Nephron (organoid): ENCODE results near the gene PRDM16.

Source experiments
- H3K27ac Mint-ChIP-seq, 3 experiments: 2 replicates each; pipeline ENCODE4 v1.8.0; 2020; ENCODE audit warnings: mixed read lengths in 3 of 3, mild to moderate bottlenecking in 2 of 3, moderate library complexity in 1 of 3
- H3K27me3 Mint-ChIP-seq: 2 replicates; pipeline ENCODE4 v1.8.0; 2021; ENCODE audit warnings: low read depth, mild to moderate bottlenecking, moderate library complexity, mixed read lengths
- H3K36me3 Mint-ChIP-seq: 2 replicates; pipeline ENCODE4 v1.8.0; 2020; ENCODE audit warnings: low read depth, mixed read lengths
- H3K4me1 Mint-ChIP-seq: 2 replicates; pipeline ENCODE4 v1.8.0; 2020; ENCODE audit warnings: mixed read lengths
- H3K4me3 Mint-ChIP-seq, 3 experiments: 2 replicates each; pipeline ENCODE4 v1.8.0; 2020; ENCODE audit warnings: mild to moderate bottlenecking in 3 of 3, mixed read lengths in 3 of 3, moderate library complexity in 2 of 3
- H3K9me3 Mint-ChIP-seq: 2 replicates; pipeline ENCODE4 v1.8.0; 2020; ENCODE audit warnings: mixed read lengths
- TF ChIP-seq, protein P1 (sequence below), 3 experiments: fragments of 200-600 bp; sonication (generic); IDR thresholded peaks; one replicate each; pipeline ENCODE4 v1.5.0; 2021; ENCODE audit warnings: antibody characterized with exemption in 3 of 3; ENCODE audit not compliant: unreplicated experiment in 3 of 3

The PRDM16 gene

DNA sequence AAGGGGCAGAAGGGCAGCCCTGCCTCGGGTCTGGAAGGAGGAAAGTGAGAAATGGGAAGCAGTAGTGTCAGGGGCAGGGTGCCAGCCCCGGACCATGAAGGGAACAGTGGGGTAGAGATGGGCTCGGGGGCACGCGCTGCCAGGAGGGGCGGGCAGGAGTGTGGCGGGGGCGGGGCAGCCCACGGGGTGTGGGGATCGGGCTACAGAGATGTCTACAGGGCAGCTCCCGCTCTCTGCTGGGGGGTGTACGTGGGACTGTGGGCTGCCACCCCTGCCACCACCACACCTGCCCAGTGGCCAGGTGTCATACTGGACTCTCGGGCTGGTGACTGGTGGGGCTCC lies 392.9 kb downstream of the PRDM16 start:
- no peak overlapping the region for H3K4me3 Mint-ChIP-seq
- H3K36me3 Mint-ChIP-seq = no peaks in the 10 kb centered on the region
- H3K9me3 Mint-ChIP-seq = no peaks in the 10 kb centered on the region
- H3K4me1 Mint-ChIP-seq = peaks cover 43% of the 10 kb centered on the region
- H3K27ac Mint-ChIP-seq = peak overlapping the region in 1 of 3 experiments; percentile 60
- peaks cover 13% of the 10 kb centered on the region for H3K27me3 Mint-ChIP-seq
- TF ChIP-seq, protein P1, sequence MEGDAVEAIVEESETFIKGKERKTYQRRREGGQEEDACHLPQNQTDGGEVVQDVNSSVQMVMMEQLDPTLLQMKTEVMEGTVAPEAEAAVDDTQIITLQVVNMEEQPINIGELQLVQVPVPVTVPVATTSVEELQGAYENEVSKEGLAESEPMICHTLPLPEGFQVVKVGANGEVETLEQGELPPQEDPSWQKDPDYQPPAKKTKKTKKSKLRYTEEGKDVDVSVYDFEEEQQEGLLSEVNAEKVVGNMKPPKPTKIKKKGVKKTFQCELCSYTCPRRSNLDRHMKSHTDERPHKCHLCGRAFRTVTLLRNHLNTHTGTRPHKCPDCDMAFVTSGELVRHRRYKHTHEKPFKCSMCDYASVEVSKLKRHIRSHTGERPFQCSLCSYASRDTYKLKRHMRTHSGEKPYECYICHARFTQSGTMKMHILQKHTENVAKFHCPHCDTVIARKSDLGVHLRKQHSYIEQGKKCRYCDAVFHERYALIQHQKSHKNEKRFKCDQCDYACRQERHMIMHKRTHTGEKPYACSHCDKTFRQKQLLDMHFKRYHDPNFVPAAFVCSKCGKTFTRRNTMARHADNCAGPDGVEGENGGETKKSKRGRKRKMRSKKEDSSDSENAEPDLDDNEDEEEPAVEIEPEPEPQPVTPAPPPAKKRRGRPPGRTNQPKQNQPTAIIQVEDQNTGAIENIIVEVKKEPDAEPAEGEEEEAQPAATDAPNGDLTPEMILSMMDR (IDR thresholded peaks at IDR 0.05; ENCODE audit: unreplicated experiment in 3 of 3) = no peak

DNA sequence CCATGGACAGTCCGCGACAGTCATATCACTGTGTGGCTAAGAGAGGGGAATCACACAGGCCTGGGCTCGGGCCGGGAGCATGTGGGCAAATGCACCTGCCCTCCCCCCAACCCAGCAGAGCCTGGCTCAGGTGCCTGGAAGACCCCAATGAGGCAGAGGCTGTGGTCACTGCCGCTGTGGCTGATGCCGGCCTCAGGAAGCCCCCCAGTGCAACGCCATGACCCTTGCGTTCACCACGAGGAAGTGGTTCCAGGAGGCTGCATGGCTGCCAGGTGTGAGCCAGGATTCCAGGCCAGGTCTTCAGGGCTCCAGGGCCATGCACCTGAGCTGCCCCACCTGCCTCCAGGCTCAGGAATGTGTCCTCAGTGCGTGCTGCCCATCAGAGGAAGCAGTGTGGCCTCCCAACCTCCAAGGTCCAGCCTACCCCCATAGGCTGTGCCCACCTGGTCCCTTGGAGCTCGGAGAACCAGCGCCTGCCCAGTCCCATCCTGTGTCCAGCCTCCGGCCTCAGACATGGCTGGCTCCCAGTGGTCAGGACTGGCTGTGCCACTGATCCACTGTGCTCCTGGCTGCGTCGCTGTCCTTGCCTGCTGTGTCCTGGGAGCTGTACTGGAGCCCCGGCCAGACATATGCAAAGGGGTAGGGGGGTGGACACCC lies 393.5 kb downstream of the PRDM16 start:
- no peaks in the 10 kb centered on the region for H3K36me3 Mint-ChIP-seq
- no peak overlapping the region for H3K4me3 Mint-ChIP-seq
- peaks cover 8% of the 10 kb centered on the region for H3K27me3 Mint-ChIP-seq
- H3K27ac Mint-ChIP-seq = peak overlapping the region in 1 of 3 experiments; percentile 60
- H3K4me1 Mint-ChIP-seq = peaks cover 38% of the 10 kb centered on the region
- no peaks in the 10 kb centered on the region for H3K9me3 Mint-ChIP-seq
- TF ChIP-seq, protein P1 (IDR thresholded peaks at IDR 0.05; ENCODE audit: unreplicated experiment in 3 of 3) = no peak

DNA sequence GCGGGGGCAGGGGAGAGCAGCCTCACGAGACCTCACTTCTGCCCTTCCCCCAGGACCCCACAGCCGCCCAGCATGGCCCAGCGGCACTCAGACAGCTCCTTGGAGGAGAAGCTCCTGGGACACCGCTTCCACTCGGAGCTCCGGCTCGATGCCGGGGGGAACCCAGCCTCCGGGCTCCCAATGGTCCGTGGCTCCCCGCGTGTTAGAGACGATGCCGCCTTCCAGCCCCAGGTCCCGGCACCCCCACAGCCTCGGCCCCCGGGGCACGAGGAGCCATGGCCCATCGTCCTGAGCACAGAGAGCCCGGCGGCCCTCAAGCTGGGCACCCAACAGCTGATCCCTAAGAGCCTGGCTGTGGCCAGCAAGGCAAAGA lies 394.0 kb downstream of the PRDM16 start:
- Mint-ChIP-seq H3K4me1 (peaks cover 32% of the 10 kb centered on the region), H3K4me3 (no peak overlapping the region), H3K27ac (no peak overlapping the region), H3K27me3 (peaks cover 3% of the 10 kb centered on the region), H3K9me3 (no peaks in the 10 kb centered on the region), H3K36me3 (no peaks in the 10 kb centered on the region)
- TF ChIP-seq, protein P1 (IDR thresholded peaks at IDR 0.05; ENCODE audit: unreplicated experiment in 3 of 3) = no peak

DNA sequence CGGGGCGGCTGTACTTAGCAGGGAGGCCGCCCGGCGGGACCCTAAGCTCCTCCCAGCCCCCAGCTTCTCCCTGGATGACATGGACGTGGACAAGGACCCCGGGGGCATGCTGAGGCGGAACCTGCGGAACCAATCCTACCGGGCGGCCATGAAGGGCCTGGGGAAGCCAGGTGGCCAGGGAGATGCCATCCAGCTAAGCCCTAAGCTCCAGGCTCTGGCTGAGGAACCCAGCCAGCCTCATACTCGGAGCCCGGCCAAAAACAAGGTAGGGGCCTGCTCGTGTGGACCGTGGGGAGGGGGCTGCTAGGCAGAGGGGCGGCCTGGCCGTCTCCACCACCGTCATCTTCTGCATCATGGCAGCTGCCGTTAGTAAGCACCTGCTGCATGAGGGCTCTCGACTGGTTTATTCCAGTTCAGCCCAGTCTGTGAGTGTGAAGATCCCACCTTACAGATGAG lies 394.4 kb downstream of the PRDM16 start:
- Mint-ChIP-seq H3K9me3 (no peaks in the 10 kb centered on the region), H3K27ac (no peak overlapping the region), H3K4me1 (peaks cover 28% of the 10 kb centered on the region), H3K4me3 (no peak overlapping the region), H3K27me3 (peaks cover 3% of the 10 kb centered on the region), H3K36me3 (no peaks in the 10 kb centered on the region)
- TF ChIP-seq, protein P1 (IDR thresholded peaks at IDR 0.05; ENCODE audit: unreplicated experiment in 3 of 3) = no peak

DNA sequence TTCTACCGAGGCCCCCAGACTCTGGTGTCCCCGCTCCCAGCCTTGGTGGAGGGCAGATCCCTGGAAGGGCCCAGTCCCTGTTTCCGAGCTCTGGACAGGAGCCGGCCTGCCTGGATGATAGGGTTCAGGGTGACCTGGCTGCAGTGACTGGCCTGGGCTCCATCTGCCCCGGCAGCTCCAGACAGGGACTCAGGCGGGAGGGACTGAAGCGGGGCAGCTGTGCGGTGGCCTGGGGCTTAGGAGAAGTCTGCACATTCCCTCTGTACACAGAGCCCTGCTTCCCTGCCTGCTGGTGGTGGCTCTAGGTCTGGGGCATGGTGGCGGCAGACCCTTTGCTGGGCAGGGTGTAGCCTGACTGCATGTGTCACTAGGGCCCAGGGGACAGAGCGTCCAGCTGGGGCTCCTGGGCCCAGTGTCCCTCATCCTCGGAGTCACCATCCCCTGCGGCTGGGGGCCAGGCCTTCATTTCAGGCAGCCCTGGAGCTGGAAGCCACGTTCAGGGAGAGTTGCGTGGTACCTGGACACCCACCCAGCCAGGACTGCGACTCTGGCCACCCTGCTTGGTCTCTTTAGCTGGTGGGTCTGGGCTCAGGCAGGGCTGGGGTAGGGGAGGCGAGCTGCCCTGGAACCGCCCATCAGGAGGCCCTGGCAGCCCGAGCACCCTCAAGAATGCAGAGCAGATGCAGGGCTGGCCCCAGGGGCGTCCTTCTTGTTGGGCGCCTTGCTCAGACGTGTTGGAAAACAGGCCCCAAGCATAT lies 395.1 kb downstream of the PRDM16 start:
- Mint-ChIP-seq H3K27me3 (peaks cover 3% of the 10 kb centered on the region), H3K4me3 (no peak overlapping the region), H3K4me1 (peaks cover 22% of the 10 kb centered on the region), H3K9me3 (no peaks in the 10 kb centered on the region), H3K27ac (no peak overlapping the region), H3K36me3 (no peaks in the 10 kb centered on the region)
- TF ChIP-seq, protein P1 (IDR thresholded peaks at IDR 0.05; ENCODE audit: unreplicated experiment in 3 of 3) = no peak

DNA sequence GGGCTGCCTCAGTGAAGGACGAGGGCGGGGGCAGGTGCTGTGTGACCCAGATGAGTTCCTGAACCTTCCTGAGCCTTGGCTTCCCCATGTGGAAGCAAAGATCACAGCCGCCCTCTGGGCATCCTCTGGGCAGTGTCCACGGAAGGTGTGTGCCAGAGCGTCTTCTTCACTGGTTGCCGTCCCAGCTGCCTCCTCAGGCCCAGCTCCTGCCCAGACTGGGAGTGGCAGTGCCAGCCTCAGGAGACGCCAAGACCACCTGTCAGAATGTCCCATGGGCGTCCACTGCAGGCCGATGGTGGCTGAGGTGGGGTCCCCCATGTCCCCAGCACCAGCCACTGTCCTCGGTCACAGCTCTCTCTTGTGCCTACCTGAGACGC lies 395.6 kb downstream of the PRDM16 start:
- H3K27ac Mint-ChIP-seq = no peak overlapping the region
- H3K9me3 Mint-ChIP-seq = no peaks in the 10 kb centered on the region
- TF ChIP-seq, protein P1 (IDR thresholded peaks at IDR 0.05; ENCODE audit: unreplicated experiment in 3 of 3) = no peak
- H3K4me1 Mint-ChIP-seq = peaks cover 17% of the 10 kb centered on the region
- no peaks in the 10 kb centered on the region for H3K36me3 Mint-ChIP-seq
- H3K27me3 Mint-ChIP-seq = peaks cover 3% of the 10 kb centered on the region
- H3K4me3 Mint-ChIP-seq = no peak overlapping the region
